ENCODE data around the gene NOL9.
"Not testable (repeated sequence)": the region's sequence is repeated elsewhere in the genome, so short reads cannot be mapped to it uniquely, and the experiment has no call there.

GRCh38 chr1:6493834-6494223 lies 60.5 kb downstream of the NOL9 start:
- TF ChIP-seq CTCF (IDR thresholded peaks at IDR 0.05; ENCODE audit: low read length); EZH2 (IDR thresholded peaks at IDR 0.05; ENCODE audit: borderline replicate concordance, low read length): not testable (repeated sequence)

Data from OCI-LY1 (cell line).